Fibroblast of gingiva (primary cell): Measurements from ENCODE around the gene TSPAN3.

Experiments used
- DNase-seq: peaks from one replicate; pipeline ENCODE4 v3.0.0-alpha.2; 2011; ENCODE audit warnings: low read depth

The TSPAN3 gene

GRCh38 chr15:77070495-77071304 lies at the start of gene TSPAN3:
Gene TSPAN3, minus strand, starts transcription at chr15:77071109. Its CDS starts 155 bp downstream, at chr15:77070954.
- DNase-seq = peak; percentile 88

- DNase-seq = no peak
Measured at GRCh38 chr15:77120576-77120975, 49.7 kb upstream of the TSPAN3 start.

DNA sequence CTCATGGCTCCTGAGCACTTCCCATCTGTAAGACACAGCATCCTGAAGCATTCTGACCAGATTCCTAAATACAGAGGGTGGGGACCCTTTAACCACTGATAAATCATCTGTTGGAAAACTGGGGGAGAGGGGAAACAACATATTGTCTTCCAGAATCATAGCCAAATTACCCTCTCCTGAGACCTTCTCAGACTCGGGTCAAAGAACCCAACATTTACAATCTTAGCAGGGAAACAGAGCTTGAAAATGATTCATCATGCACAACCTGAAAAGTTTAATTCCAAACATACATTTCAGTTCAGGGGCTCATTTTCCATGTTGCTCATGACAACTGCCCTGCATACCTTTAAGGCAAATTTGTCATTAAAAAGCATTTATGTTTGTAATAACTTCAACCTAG lies 48.5 kb upstream of the TSPAN3 start:
- peak; percentile 24 for DNase-seq

- DNase-seq = peak; percentile 78
Measured at GRCh38 chr15:77118882-77119321, 48.0 kb upstream of the TSPAN3 start.

DNA sequence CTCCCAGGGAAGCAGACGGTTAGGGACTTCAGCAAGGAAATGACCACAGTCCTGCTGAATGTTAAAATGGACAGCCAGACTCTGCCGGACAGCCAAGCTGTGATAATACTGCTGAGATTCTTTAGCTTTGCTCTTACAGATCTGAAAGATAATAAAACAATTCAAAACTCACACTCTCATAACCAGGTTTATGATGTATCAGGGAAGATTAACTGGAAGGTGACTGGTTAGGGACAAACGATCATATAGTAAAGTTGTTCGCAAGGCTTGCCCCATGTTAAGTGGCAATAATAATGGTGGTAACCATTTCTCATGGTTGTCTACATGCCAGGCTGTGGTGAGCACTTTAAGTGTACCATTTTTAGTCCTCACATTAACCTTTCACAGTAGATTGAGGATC lies 44.3 kb upstream of the TSPAN3 start:
- no peak for DNase-seq

DNA sequence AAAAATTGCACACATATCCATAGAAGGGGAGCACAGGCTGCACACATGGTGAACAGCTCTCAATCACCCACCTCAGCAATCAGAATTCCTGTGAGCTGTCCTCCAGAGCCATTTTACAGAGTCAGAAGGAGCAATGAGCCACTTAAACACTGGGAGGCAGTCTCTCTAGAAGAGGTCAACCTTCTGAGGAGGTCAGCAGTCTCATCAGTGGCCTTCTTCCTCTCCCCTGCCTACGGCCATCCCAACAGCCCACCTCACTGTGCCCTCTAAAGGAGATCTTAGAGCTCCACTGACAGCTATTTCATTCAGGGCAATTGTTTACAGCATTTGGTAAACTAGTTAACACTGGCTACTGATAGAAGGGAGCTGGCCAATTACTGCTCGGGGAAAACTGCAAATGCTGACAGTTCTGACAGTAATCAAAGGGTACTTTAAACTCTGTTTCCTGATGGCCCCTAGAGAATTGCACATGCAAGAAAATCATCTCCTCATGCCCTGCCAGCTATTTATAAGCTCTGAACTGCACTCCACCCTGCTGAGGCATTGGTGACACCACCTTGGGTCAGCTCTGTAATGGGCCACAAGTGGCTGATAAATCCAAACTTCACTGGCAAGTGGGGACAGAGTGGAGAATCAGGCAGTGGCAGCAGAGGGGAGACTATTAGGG lies 42.1 kb upstream of the TSPAN3 start:
- DNase-seq = no peak

DNA sequence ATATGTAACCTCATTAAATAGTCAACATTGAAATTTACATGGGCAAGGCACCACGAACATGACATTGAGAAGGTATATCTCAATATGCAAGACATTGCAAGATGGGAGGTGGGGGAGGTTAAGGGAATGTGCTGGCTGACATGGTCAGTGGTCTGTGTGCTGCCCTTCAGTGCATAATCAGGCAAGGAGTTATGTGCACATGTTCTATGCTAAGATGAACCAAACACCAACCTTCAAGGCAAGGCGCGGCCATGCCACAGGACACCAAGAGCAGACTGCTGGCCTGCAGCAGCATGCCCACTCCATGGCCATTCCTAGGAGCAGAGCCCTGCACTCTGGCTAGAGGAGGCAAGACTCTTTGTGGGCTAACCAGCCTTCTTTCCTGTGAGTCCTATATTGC lies 40.9 kb upstream of the TSPAN3 start:
- no peak for DNase-seq

GRCh38 chr15:77107531-77108355 lies 36.8 kb upstream of the TSPAN3 start:
- DNase-seq = peak; percentile 51

- peak; percentile 79 for DNase-seq
Measured at GRCh38 chr15:77107068-77107467, 36.2 kb upstream of the TSPAN3 start.

GRCh38 chr15:77104155-77104554 lies 33.2 kb upstream of the TSPAN3 start:
- peak; percentile 17 for DNase-seq

- DNase-seq = no peak
Measured at GRCh38 chr15:77099741-77100463, 29.0 kb upstream of the TSPAN3 start.

- no peak for DNase-seq
Measured at GRCh38 chr15:77098572-77098971, 27.7 kb upstream of the TSPAN3 start.

DNA sequence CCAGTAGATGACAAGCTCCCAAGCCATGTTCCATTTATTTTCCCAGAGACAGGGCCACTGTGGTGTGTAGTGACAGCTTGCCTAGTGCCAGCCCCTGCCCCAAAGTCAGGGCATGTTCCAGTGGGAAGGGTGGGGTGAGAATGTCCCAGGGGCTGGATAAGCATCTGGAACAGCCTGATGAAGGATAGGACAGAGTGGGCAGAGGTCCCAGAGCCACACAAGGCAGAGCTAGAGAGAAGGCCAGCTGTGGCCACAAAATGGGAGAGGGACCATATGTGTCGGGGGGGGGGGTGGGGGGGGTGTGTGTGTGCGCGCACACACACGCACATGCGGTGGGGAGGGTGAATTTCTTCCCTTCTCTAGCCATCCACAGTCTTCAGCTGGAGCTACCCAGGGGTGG lies 27.0 kb upstream of the TSPAN3 start:
- DNase-seq = no peak

DNA sequence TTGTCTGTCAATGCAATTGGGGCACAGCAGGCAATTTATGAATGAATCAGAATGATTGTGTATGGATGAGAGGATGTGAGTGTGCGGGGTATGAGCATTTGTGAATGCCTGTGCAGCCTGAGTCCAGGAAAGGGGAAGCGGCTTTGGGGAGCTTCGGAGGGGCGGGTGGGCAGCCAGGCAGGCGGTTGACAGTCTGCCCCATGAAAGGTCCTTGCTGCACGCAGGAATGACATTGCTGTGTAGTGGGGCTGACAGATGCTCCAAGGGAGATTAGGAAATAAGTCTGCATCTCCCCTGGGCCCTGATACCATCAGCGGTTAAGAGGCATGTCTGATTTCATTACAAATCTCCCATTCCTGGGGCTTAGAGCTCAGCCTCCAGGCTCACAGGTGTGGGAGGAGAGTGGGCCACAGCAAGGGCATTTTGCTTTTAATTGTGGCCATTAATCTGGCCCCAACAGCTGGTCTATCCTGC lies 26.4 kb upstream of the TSPAN3 start:
- no peak for DNase-seq

DNA sequence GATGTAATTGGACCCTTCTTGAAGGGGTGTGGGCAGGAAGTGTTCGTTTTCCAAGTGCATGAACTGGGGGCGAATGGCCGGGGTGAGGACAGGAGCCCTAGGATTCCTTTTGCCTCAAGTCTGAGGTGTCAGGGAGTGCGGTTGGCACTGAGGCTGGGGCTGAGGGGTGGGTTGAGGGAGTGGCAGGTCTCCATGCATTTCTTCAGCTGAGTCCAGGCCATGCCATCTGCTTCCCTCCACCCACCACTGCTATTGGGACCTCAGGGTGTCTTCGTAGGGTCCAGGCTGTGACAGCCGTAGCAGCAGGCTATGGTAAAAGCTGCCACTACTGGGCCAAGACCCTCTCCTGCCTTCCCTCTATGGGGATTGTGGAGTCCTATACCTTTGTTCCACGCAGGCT lies 25.6 kb upstream of the TSPAN3 start:
- DNase-seq = no peak

- DNase-seq = no peak
Measured at GRCh38 chr15:77096138-77096537, 25.2 kb upstream of the TSPAN3 start.

- DNase-seq = no peak
Measured at GRCh38 chr15:77094397-77095030, 23.6 kb upstream of the TSPAN3 start.

GRCh38 chr15:77093436-77093835 lies 22.5 kb upstream of the TSPAN3 start:
- DNase-seq = no peak

DNA sequence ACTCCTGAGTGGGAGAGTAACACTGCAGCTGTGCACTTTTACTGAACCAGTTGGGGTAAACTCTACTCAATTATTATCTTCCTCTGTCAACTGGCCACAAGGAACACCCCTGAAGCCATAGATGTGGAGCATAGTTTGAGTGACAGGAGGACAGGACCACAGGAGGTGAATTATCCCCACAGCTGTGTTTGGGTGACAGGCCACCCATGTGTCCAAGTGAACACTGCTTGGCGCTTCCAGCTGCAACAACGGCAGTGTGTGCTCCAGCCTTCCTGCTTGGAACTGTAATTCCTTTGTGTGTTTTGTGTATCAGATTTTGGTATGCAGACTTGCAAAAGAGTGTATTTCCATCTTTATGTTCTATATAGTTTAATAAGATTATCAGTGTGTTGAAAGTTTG lies 20.2 kb upstream of the TSPAN3 start:
- DNase-seq = no peak

GRCh38 chr15:77087213-77087612 lies 16.3 kb upstream of the TSPAN3 start:
- DNase-seq = no peak

- peak; percentile 73 for DNase-seq
Measured at GRCh38 chr15:77085297-77085696, 14.4 kb upstream of the TSPAN3 start.
